DOHH2 (cell line): Measurements from ENCODE around the gene KBTBD3.
"Not testable (repeated sequence)": the region's sequence is repeated elsewhere in the genome, so short reads cannot be mapped to it uniquely, and the experiment has no call there.

Experiments used
- H3F3A ChIP-seq: fragments of 200-600 bp; sonication (generic), shearing (Covaris generic); 2 replicates; pipeline ENCODE4 v1.6.0; 2016; ENCODE audit warnings: antibody characterized with exemption, mild to moderate bottlenecking; ENCODE audit not compliant: control insufficient read depth, insufficient read depth
- H3K27ac ChIP-seq: fragments of 200-600 bp; sonication (generic); 2 replicates; pipeline ENCODE4 v1.5.1; 2014; ENCODE audit warnings: low read depth, mild to moderate bottlenecking, low read length, moderate library complexity
- H3K27me3 ChIP-seq: fragments of 200-600 bp; sonication (generic); 2 replicates; pipeline ENCODE4 v1.6.1; 2014; ENCODE audit warnings: mild to moderate bottlenecking, low read length, mixed read lengths; ENCODE audit not compliant: control insufficient read depth
- H3K36me3 ChIP-seq: fragments of 200-600 bp; sonication (generic); 2 replicates; pipeline ENCODE4 v1.6.1; 2014; ENCODE audit warnings: mild to moderate bottlenecking, low read length, moderate library complexity, mixed read lengths; ENCODE audit not compliant: control insufficient read depth
- H3K4me1 ChIP-seq: fragments of 200-600 bp; sonication (generic); 2 replicates; pipeline ENCODE4 v1.6.1; 2014; ENCODE audit warnings: mild to moderate bottlenecking, low read length, mixed read lengths; ENCODE audit not compliant: control insufficient read depth
- H3K4me2 ChIP-seq: fragments of 200-600 bp; sonication (generic); 2 replicates; pipeline ENCODE4 v1.6.0; 2014; ENCODE audit warnings: mild to moderate bottlenecking, low read length, moderate library complexity
- H3K4me3 ChIP-seq: fragments of 200-600 bp; sonication (generic); 2 replicates; pipeline ENCODE4 v1.5.1; 2014; ENCODE audit warnings: mild to moderate bottlenecking, low read length, mixed read lengths
- H3K79me2 ChIP-seq: fragments of 200-600 bp; sonication (generic); 2 replicates; pipeline ENCODE4 v1.6.1; 2014; ENCODE audit warnings: mild to moderate bottlenecking, low read length, mixed read lengths; ENCODE audit not compliant: control insufficient read depth
- H3K9me2 ChIP-seq: fragments of 200-600 bp; sonication (generic); replicated peaks from 2 replicates; pipeline ENCODE4 v1.6.1; 2014; ENCODE audit warnings: mild to moderate bottlenecking, low read length, mixed read lengths; ENCODE audit not compliant: control insufficient read depth
- H3K9me3 ChIP-seq: fragments of 200-600 bp; sonication (generic); 2 replicates; pipeline ENCODE4 v1.6.1; 2014; ENCODE audit warnings: antibody characterized with exemption, low read length, mixed read lengths; ENCODE audit not compliant: control insufficient read depth, insufficient read depth
- H4K20me1 ChIP-seq: fragments of 200-600 bp; sonication (generic); 2 replicates; pipeline ENCODE4 v1.6.0; 2014; ENCODE audit warnings: low read depth, mild to moderate bottlenecking, antibody characterized with exemption, low read length, moderate library complexity; ENCODE audit not compliant: control insufficient read depth, insufficient read depth
- CTCF ChIP-seq: fragments of 200-600 bp; sonication (generic); IDR thresholded peaks from one replicate; pipeline ENCODE4 v1.5.1; 2014; ENCODE audit warnings: antibody characterized with exemption, mild to moderate bottlenecking, low read depth, low read length; ENCODE audit not compliant: poor library complexity, severe bottlenecking
- EZH2phosphoT487 ChIP-seq: fragments of 200-600 bp; sonication (generic); IDR thresholded peaks from 2 replicates; pipeline ENCODE4 v1.6.1; 2017; ENCODE audit warnings: borderline replicate concordance, mild to moderate bottlenecking, antibody characterized with exemption, low read length, moderate library complexity, mixed read lengths

The KBTBD3 gene

GRCh38 chr11:106061954-106062949 is 14.9 kb downstream of the KBTBD3 start:
- H4K20me1 ChIP-seq, result no peaks in the 10 kb centered on the region
- no peak overlapping the region for H3K4me3 ChIP-seq
- no peaks in the 10 kb centered on the region for H3K9me3 ChIP-seq
- no peaks in the 10 kb centered on the region for H3K27me3 ChIP-seq
- H3K79me2 ChIP-seq, result no peaks in the 10 kb centered on the region
- no peaks in the 10 kb centered on the region for H3K9me2 ChIP-seq
- H3K4me2 ChIP-seq, result no peak overlapping the region
- TF ChIP-seq CTCF (no peak), EZH2phosphoT487 (no peak)
- H3K27ac ChIP-seq, result no peak overlapping the region
- H3F3A ChIP-seq, result no peaks in the 10 kb centered on the region
- no peaks in the 10 kb centered on the region for H3K4me1 ChIP-seq
- no peaks in the 10 kb centered on the region for H3K36me3 ChIP-seq

- Histone ChIP-seq H3K79me2 (no peaks in the 10 kb centered on the region), H3K4me2 (no peak overlapping the region), H3K36me3 (no peaks in the 10 kb centered on the region), H3K4me3 (no peak overlapping the region), H3K4me1 (no peaks in the 10 kb centered on the region), H3K27me3 (no peaks in the 10 kb centered on the region), H3K9me2 (no peaks in the 10 kb centered on the region), H3K9me3 (no peaks in the 10 kb centered on the region), H4K20me1 (no peaks in the 10 kb centered on the region), H3F3A (no peaks in the 10 kb centered on the region), H3K27ac (no peak overlapping the region)
- TF ChIP-seq EZH2phosphoT487, result no peak
- TF ChIP-seq CTCF, result no peak
These were observed 15.8 kb downstream of the KBTBD3 start for GRCh38 chr11:106061249-106061784.

GRCh38 chr11:106059617-106060016 is 17.5 kb downstream of the KBTBD3 start:
- H3K4me1 ChIP-seq, result no peaks in the 10 kb centered on the region
- no peaks in the 10 kb centered on the region for H3F3A ChIP-seq
- H3K27ac ChIP-seq, result no peak overlapping the region
- no peaks in the 10 kb centered on the region for H3K27me3 ChIP-seq
- no peaks in the 10 kb centered on the region for H3K9me2 ChIP-seq
- no peaks in the 10 kb centered on the region for H3K9me3 ChIP-seq
- H3K4me2 ChIP-seq, result no peak overlapping the region
- H3K36me3 ChIP-seq, result no peaks in the 10 kb centered on the region
- TF ChIP-seq EZH2phosphoT487 (no peak), CTCF (no peak)
- H4K20me1 ChIP-seq, result no peaks in the 10 kb centered on the region
- no peak overlapping the region for H3K4me3 ChIP-seq
- no peaks in the 10 kb centered on the region for H3K79me2 ChIP-seq

- H3K4me2 ChIP-seq, H3K79me2 ChIP-seq, H3K9me2 ChIP-seq, H3K9me3 ChIP-seq, H3K27ac ChIP-seq, H3K36me3 ChIP-seq, H3K27me3 ChIP-seq, H3K4me1 ChIP-seq, H4K20me1 ChIP-seq, H3K4me3 ChIP-seq, H3F3A ChIP-seq: not testable (repeated sequence)
These were observed 18.8 kb downstream of the KBTBD3 start for GRCh38 chr11:106058377-106058776.
